HCT116 (cell line): ENCODE results near the gene CRIM1. TPM values are rescaled to one million over a fixed set of nuclear protein-coding genes. Genes with fewer than 3 reads are reported as not detected.

Experiments
- ATAC-seq: fragments of 200-7000 bp; cut with Tn5 transposase; 2 replicates; pipeline ENCODE4 v1.9.1; 2020; ENCODE audit warnings: mild to moderate bottlenecking, moderate library complexity
- BruUV-seq: library from RNA; stranded (reverse); fragments of 400-500 nt; replicated peaks from 2 replicates; lab custom pipeline; 2021; lab: Mats Ljungman, UMichigan
- CTCF ChIA-PET: fragments of 300-600 bp; sonication (Branson Sonifier 250); formaldehyde crosslinking; loops from one replicate; lab custom pipeline; 2021; ENCODE audit warnings: antibody characterized with exemption; lab: Charles Lee
- POLR2A ChIA-PET: fragments of 300-600, 350-600 bp; sonication (Branson Sonifier 250); formaldehyde crosslinking; loops from one replicate; lab custom pipeline; 2021; ENCODE audit warnings: antibody characterized with exemption; lab: Charles Lee
- RAD21 ChIA-PET, 2 experiments: fragments of 300-600 bp; sonication (Branson Sonifier 250); formaldehyde crosslinking; loops; one replicate each; lab custom pipeline; 2023; ENCODE audit warnings: low total read pairs in 2 of 2; ENCODE audit not compliant: uncharacterized antibody in 2 of 2, unreplicated experiment in 2 of 2, low non-redundant PET in 1 of 2; lab: Charles Lee
- DNase-seq: peaks from one replicate; pipeline ENCODE4 v3.0.0-alpha.2; 2010; ENCODE audit warnings: low read depth, low spot score
- H2AFZ ChIP-seq: fragments of 200-600 bp; shearing (Covaris generic), sonication (generic); 2 replicates; pipeline ENCODE4 v1.6.1; 2017; ENCODE audit warnings: low read depth, mixed run types, mixed read lengths, antibody characterized with exemption, low read length; ENCODE audit not compliant: poor library complexity, severe bottlenecking
- H3K27ac ChIP-seq: 2 replicates; pipeline ENCODE4 v1.5.1; 2012; ENCODE audit warnings: low read depth, low read length
- H3K27me3 ChIP-seq: fragments of 200-600 bp; sonication (generic); 2 replicates; pipeline ENCODE4 v1.6.1; 2016; ENCODE audit warnings: mixed run types, low read length, mixed read lengths; ENCODE audit not compliant: insufficient read depth
- H3K36me3 ChIP-seq, 2 experiments: fragments of 200-500 bp in 1 of 2; fragments of 200-600 bp in 1 of 2; sonication (Bioruptor generic) in 1 of 2; sonication (generic) in 1 of 2; 2 replicates each; pipeline versions ENCODE4 v1.5.1 to v1.6.1; 2014 to 2016; ENCODE audit warnings: low read length in 2 of 2, inconsistent platforms in 1 of 2, mixed read lengths in 1 of 2, mixed run types in 1 of 2; ENCODE audit not compliant: insufficient read depth in 2 of 2, control insufficient read depth in 1 of 2
- H3K4me1 ChIP-seq, 2 experiments: fragments of 200-600 bp in 1 of 2; sonication (generic) in 1 of 2; 2 replicates each; pipeline versions ENCODE4 v1.5.1 to v1.6.1; 2012 to 2017; ENCODE audit warnings: low read length in 2 of 2, inconsistent platforms in 1 of 2, mild to moderate bottlenecking in 1 of 2, mixed read lengths in 1 of 2, mixed run types in 1 of 2, moderate library complexity in 1 of 2; ENCODE audit not compliant: insufficient read depth in 2 of 2, control insufficient read depth in 1 of 2
- H3K4me2 ChIP-seq: fragments of 200-600 bp; sonication (generic); 2 replicates; pipeline ENCODE4 v1.6.1; 2017; ENCODE audit warnings: mixed run types, low read length, mixed read lengths
- H3K4me3 ChIP-seq, 2 experiments: fragments of 200-600 bp in 1 of 2; sonication (generic) in 1 of 2; replicated peaks in 1 of 2; 2 replicates each; pipeline ENCODE4 v1.5.1; 2011 to 2016; ENCODE audit warnings: low read length in 2 of 2, control low read depth in 1 of 2, low read depth in 1 of 2, mild to moderate bottlenecking in 1 of 2, mixed read lengths in 1 of 2, mixed run types in 1 of 2
- H3K79me2 ChIP-seq: fragments of 200-600 bp; sonication (generic); 2 replicates; pipeline ENCODE4 v1.6.1; 2017; ENCODE audit warnings: mild to moderate bottlenecking, mixed run types, low read length, moderate library complexity, mixed read lengths; ENCODE audit not compliant: insufficient read depth
- H3K9ac ChIP-seq: fragments of 200-600 bp; sonication (generic); 2 replicates; pipeline ENCODE4 v1.6.1; 2016; ENCODE audit warnings: low read length, mixed read lengths
- H3K9me2 ChIP-seq: fragments of 200-600 bp; sonication (generic), shearing (Covaris generic); 2 replicates; pipeline ENCODE4 v1.6.1; 2017; ENCODE audit warnings: mixed run types, mild to moderate bottlenecking, moderate library complexity; ENCODE audit not compliant: insufficient read depth
- H3K9me3 ChIP-seq, 2 experiments: fragments of 200-500 bp in 1 of 2; fragments of 200-600 bp in 1 of 2; sonication (Bioruptor generic) in 1 of 2; sonication (generic) in 1 of 2; 2 replicates each; pipeline ENCODE4 v1.6.1; 2014 to 2017; ENCODE audit warnings: low read length in 2 of 2, mixed read lengths in 2 of 2, inconsistent platforms in 1 of 2, low read depth in 1 of 2, mild to moderate bottlenecking in 1 of 2, mixed run types in 1 of 2, moderate library complexity in 1 of 2; ENCODE audit not compliant: control insufficient read depth in 1 of 2, insufficient read depth in 1 of 2
- H4K20me1 ChIP-seq: fragments of 200-600 bp; sonication (generic), shearing (Covaris generic); 2 replicates; pipeline ENCODE4 v1.6.1; 2017; ENCODE audit warnings: mixed run types, mild to moderate bottlenecking, moderate library complexity; ENCODE audit not compliant: insufficient read depth
- CBX3 ChIP-seq: IDR thresholded peaks from 2 replicates; pipeline ENCODE4 v1.6.1; 2012; ENCODE audit warnings: low read depth
- CEBPB ChIP-seq: IDR thresholded peaks from 2 replicates; pipeline ENCODE4 v1.6.1; 2012; ENCODE audit warnings: low read depth
- EGR1 ChIP-seq: IDR thresholded peaks from 2 replicates; pipeline ENCODE4 v1.6.1; 2012; ENCODE audit warnings: low read depth
- ELF1 ChIP-seq: IDR thresholded peaks from 2 replicates; pipeline ENCODE4 v1.6.1; 2012; ENCODE audit warnings: low read depth, borderline replicate concordance
- EZH2phosphoT487 ChIP-seq: fragments of 200-600 bp; IDR thresholded peaks from 2 replicates; pipeline ENCODE4 v1.6.1; 2018; ENCODE audit warnings: antibody characterized with exemption, borderline replicate concordance
- FOSL1 ChIP-seq: IDR thresholded peaks from 2 replicates; pipeline ENCODE4 v1.6.1; 2012; ENCODE audit warnings: low read depth
- JUND ChIP-seq: IDR thresholded peaks from 2 replicates; pipeline ENCODE4 v1.6.1; 2012
- POLR2A ChIP-seq: IDR thresholded peaks from 2 replicates; pipeline ENCODE4 v1.7.0; 2011; ENCODE audit warnings: borderline replicate concordance; ENCODE audit not compliant: insufficient read depth, insufficient read length; ENCODE audit errors: extremely low read depth
- SIN3A ChIP-seq: IDR thresholded peaks from 2 replicates; pipeline ENCODE4 v1.6.1; 2012; ENCODE audit warnings: low read depth
- SP1 ChIP-seq: IDR thresholded peaks from 2 replicates; pipeline ENCODE4 v1.6.1; 2012; ENCODE audit warnings: low read depth
- SRF ChIP-seq: IDR thresholded peaks from 2 replicates; pipeline ENCODE4 v1.6.1; 2012; ENCODE audit warnings: low read depth
- TCF7L2 ChIP-seq: IDR thresholded peaks from 2 replicates; pipeline ENCODE4 v1.7.0; 2011; ENCODE audit warnings: borderline replicate concordance, inconsistent platforms; ENCODE audit not compliant: insufficient read depth, insufficient read length; ENCODE audit errors: extremely low read depth
- ZFX ChIP-seq: fragments of 450-650 bp; IDR thresholded peaks from 2 replicates; pipeline ENCODE4 v1.6.1; 2017
- ZNF274 ChIP-seq: fragments of 200-500 bp; sonication (Bioruptor generic); IDR thresholded peaks from 2 replicates; pipeline ENCODE4 v1.6.1; 2014; ENCODE audit warnings: mild to moderate bottlenecking, low read depth, low read length, inconsistent platforms
- intact Hi-C: fragments of 100-400 bp; cut with micrococcal nuclease; formaldehyde crosslinking; loops from 2 replicates; pipeline ENCODE4 v1.10.0; 2022
- total RNA-seq: library from RNA; stranded (reverse); gene quantifications from one replicate; pipeline ENCODE4 v1.2.1, GENCODE V29; 2021; ENCODE audit not compliant: unreplicated experiment
- TF ChIP-seq, protein P1 (sequence below): IDR thresholded peaks from 2 replicates; pipeline ENCODE4 v1.6.1; 2012
- TF ChIP-seq, protein P2 (sequence below): IDR thresholded peaks from 2 replicates; pipeline ENCODE4 v1.6.1; 2012; ENCODE audit warnings: low read depth

CRIM1 gene
- total RNA-seq, 1 experiment from 2014 or later, result 27.2 TPM

DNA sequence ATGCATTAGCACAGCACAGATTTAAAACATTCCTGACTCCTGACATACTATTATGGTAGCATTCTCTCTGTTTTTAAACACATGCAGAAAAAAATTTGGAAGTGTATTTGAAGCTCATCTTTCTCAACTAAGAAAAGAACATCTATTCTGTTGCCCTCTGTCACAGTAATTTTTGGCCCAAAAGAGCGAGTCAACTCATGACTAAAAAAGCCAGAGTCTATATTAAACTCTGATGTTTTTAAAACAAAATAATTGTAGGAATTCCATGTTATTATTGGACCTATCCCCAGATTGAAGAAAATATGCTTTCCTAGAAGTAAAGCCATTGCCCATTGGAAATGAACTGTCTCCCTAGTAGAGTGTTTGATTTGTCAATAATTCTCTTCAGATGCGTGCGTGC lies 96.7 kb downstream of the CRIM1 start:
- RAD21 ChIA-PET, result no interaction called here
- Histone ChIP-seq H3K79me2 (no peaks in the 10 kb centered on the region), H3K27ac (no peak overlapping the region), H3K9ac (no peak overlapping the region), H3K36me3 (no peaks in the 10 kb centered on the region; a peak in 1 of 4 replicates), H3K4me1 (peaks cover 0 to 41% of the 10 kb centered on the region in 2 experiments; a peak in 2 of 4 replicates), H2AFZ (no peak overlapping the region), H3K9me2 (no peaks in the 10 kb centered on the region), H4K20me1 (no peaks in the 10 kb centered on the region), H3K27me3 (no peaks in the 10 kb centered on the region), H3K4me3 (no peak overlapping the region), H3K9me3 (no peaks in the 10 kb centered on the region), H3K4me2 (no peak overlapping the region)
- CTCF ChIA-PET, result no interaction called here
- ATAC-seq, result no peak
- DNase-seq, result no peak
- TF ChIP-seq SIN3A, result no peak
- TF ChIP-seq ELF1, result no peak
- TF ChIP-seq ZFX, result no peak
- no peak for TF ChIP-seq ZNF274
- TF ChIP-seq, protein P1, sequence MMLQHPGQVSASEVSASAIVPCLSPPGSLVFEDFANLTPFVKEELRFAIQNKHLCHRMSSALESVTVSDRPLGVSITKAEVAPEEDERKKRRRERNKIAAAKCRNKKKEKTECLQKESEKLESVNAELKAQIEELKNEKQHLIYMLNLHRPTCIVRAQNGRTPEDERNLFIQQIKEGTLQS, result no peak
- TF ChIP-seq, protein P2, sequence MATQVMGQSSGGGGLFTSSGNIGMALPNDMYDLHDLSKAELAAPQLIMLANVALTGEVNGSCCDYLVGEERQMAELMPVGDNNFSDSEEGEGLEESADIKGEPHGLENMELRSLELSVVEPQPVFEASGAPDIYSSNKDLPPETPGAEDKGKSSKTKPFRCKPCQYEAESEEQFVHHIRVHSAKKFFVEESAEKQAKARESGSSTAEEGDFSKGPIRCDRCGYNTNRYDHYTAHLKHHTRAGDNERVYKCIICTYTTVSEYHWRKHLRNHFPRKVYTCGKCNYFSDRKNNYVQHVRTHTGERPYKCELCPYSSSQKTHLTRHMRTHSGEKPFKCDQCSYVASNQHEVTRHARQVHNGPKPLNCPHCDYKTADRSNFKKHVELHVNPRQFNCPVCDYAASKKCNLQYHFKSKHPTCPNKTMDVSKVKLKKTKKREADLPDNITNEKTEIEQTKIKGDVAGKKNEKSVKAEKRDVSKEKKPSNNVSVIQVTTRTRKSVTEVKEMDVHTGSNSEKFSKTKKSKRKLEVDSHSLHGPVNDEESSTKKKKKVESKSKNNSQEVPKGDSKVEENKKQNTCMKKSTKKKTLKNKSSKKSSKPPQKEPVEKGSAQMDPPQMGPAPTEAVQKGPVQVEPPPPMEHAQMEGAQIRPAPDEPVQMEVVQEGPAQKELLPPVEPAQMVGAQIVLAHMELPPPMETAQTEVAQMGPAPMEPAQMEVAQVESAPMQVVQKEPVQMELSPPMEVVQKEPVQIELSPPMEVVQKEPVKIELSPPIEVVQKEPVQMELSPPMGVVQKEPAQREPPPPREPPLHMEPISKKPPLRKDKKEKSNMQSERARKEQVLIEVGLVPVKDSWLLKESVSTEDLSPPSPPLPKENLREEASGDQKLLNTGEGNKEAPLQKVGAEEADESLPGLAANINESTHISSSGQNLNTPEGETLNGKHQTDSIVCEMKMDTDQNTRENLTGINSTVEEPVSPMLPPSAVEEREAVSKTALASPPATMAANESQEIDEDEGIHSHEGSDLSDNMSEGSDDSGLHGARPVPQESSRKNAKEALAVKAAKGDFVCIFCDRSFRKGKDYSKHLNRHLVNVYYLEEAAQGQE, result no peak
- no peak for TF ChIP-seq EGR1
- no peak for TF ChIP-seq SP1
- no peak for TF ChIP-seq EZH2phosphoT487
- no peak for TF ChIP-seq CEBPB
- no peak for TF ChIP-seq POLR2A
- no peak for TF ChIP-seq SRF
- no peak for TF ChIP-seq CBX3
- no peak for TF ChIP-seq FOSL1
- no peak for TF ChIP-seq TCF7L2
- TF ChIP-seq JUND, result no peak
- POLR2A ChIA-PET, result no interaction called here
- no TSS peak for BruUV-seq
- intact Hi-C loops, result no loop called here
